Activated T-helper 1 cell treated with anti-CD3 and anti-CD28 coated beads, Interleukin-2, amount 50 U/mL, for 16 hours (primary cell): Measurements from ENCODE around the gene KLHDC7A.
"Not testable (repeated sequence)": the region's sequence is repeated elsewhere in the genome, so short reads cannot be mapped to it uniquely, and the experiment has no call there.

Experiments used
- DNase-seq, 2 donors: peaks; one replicate each; pipeline ENCODE4 v3.0.0-alpha.2; 2020; ENCODE audit warnings: low read depth in 1 of 2, low spot score in 1 of 2

Gene KLHDC7A

GRCh38 chr1:18480315-18481189, at the start of gene KLHDC7A:
TSS of gene KLHDC7A (plus strand) at chr1:18480930. CDS start at chr1:18480982, 52 bp downstream.
- no peak for DNase-seq

- DNase-seq, result no peak
Measured at GRCh38 chr1:18434041-18434440, 46.7 kb upstream of the KLHDC7A start.

- DNase-seq, result no peak
Measured at GRCh38 chr1:18440385-18441226, 40.1 kb upstream of the KLHDC7A start.

GRCh38 chr1:18443587-18444520, 36.9 kb upstream of the KLHDC7A start:
- DNase-seq, result no peak

GRCh38 chr1:18444563-18444962, 36.2 kb upstream of the KLHDC7A start:
- no peak for DNase-seq

- DNase-seq, result no peak
Measured at GRCh38 chr1:18446751-18447150, 34.0 kb upstream of the KLHDC7A start.

- DNase-seq, result no peak
Measured at GRCh38 chr1:18447509-18448220, 33.1 kb upstream of the KLHDC7A start.

GRCh38 chr1:18448889-18449288, 31.8 kb upstream of the KLHDC7A start:
- DNase-seq, result no peak

GRCh38 chr1:18452550-18452949, 28.2 kb upstream of the KLHDC7A start:
- no peak for DNase-seq

- no peak for DNase-seq
Measured at GRCh38 chr1:18458133-18459092, 22.3 kb upstream of the KLHDC7A start.

GRCh38 chr1:18461656-18462055, 19.1 kb upstream of the KLHDC7A start:
- DNase-seq, result no peak

GRCh38 chr1:18462517-18462916, 18.2 kb upstream of the KLHDC7A start:
- DNase-seq, result not testable (repeated sequence)

- DNase-seq, result no peak
Measured at GRCh38 chr1:18463063-18463462, 17.7 kb upstream of the KLHDC7A start.

GRCh38 chr1:18463984-18464664, 16.6 kb upstream of the KLHDC7A start:
- no peak for DNase-seq

GRCh38 chr1:18464665-18465050, 16.1 kb upstream of the KLHDC7A start:
- no peak for DNase-seq

- DNase-seq, result no peak
Measured at GRCh38 chr1:18466676-18467075, 14.1 kb upstream of the KLHDC7A start.

GRCh38 chr1:18468570-18468969, 12.2 kb upstream of the KLHDC7A start:
- DNase-seq, result no peak

- DNase-seq, result no peak
Measured at GRCh38 chr1:18469514-18469913, 11.2 kb upstream of the KLHDC7A start.
